D721Med (cell line): ENCODE measurements around the gene ABCB8.

Source experiments
- DNase-seq: peaks from one replicate; pipeline ENCODE4 v3.0.0; 2011; ENCODE audit warnings: low spot score; ENCODE audit not compliant: insufficient read length
- FAIRE-seq: peaks from 2 replicates; lab custom pipeline; 2011; peaks lifted over from hg19 to GRCh38; lab: Jason Lieb, UNC
- CTCF ChIP-seq: IDR thresholded peaks from 2 replicates; pipeline ENCODE4 v1.5.1; 2012; ENCODE audit warnings: mild to moderate bottlenecking, control low read depth; ENCODE audit not compliant: insufficient read depth; ENCODE audit errors: missing control alignments

Gene ABCB8

DNA sequence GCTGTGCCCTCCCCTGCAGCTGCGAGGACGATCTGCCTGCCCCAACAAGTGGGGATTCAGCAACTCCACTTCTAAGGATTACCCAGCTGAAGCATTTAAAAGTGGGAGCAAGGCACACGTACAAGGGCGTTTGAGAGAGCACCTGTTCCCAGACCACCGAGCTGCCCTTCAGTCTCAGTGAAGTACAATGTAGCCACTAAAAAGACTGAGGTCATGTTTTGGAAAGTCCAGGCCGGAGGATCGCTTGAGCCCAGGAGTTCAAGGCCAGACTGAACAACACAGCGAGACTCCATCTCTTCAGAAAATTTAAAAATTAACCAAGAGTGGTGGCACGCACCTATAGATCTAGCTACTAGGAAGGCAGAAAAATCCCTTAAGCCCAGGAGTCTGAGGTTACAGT is 22.7 kb upstream of the ABCB8 start:
- DNase-seq: no peak
- no peak for FAIRE-seq
- TF ChIP-seq CTCF: no peak

DNA sequence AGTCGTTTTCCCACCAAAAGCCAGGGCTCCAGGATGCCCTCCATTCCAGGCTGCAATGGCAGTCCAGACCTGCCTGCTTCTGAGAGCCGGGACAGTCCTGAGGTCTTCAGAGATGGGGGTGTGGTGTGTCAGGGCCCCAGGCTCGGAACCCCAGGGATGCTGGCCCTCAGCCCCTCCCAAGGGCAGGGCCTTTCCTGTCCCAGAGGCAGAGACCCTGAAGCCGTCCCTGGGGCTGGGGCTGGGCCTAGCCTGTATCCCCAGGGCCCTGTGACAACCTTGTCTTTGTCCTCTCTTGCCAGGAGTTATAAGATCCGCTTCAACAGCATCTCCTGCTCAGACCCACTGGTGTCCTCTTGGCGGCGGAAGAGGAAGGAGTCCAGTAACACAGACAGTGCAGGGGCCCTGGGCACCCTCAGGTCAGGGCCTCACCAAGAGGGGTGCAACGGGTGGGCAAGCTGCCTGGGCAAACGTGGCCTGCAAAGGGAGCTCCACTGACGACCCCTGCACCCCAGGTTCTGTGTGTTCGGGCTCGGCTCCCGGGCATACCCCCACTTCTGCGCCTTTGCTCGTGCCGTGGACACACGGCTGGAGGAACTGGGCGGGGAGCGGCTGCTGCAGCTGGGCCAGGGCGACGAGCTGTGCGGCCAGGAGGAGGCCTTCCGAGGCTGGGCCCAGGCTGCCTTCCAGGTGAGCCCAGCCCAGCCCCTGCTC is 21.5 kb upstream of the ABCB8 start:
- no peak for FAIRE-seq
- no peak for TF ChIP-seq CTCF
- no peak for DNase-seq

- no peak for TF ChIP-seq CTCF
- no peak for FAIRE-seq
- no peak for DNase-seq
These were observed 20.8 kb upstream of the ABCB8 start for GRCh38 chr7:151007469-151007898.

DNA sequence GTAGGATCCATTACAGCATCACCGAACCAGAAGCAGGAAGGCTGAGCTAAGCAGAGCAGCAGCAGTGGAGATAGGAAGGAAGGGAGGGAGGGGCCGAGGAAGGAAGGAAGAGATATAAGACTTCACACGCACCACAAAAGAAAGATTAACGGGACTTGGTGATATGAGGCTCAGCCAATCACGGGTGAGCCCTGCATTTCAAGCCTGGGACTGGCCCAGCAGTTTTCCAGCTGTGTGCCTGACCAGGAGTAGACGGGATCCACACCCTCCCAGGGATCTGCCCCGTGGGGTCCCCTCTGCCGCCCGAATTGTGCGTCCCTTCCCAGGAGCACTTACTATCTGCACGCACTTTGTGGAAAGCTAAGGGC is 20.1 kb upstream of the ABCB8 start:
- FAIRE-seq: no peak
- TF ChIP-seq CTCF: no peak

DNA sequence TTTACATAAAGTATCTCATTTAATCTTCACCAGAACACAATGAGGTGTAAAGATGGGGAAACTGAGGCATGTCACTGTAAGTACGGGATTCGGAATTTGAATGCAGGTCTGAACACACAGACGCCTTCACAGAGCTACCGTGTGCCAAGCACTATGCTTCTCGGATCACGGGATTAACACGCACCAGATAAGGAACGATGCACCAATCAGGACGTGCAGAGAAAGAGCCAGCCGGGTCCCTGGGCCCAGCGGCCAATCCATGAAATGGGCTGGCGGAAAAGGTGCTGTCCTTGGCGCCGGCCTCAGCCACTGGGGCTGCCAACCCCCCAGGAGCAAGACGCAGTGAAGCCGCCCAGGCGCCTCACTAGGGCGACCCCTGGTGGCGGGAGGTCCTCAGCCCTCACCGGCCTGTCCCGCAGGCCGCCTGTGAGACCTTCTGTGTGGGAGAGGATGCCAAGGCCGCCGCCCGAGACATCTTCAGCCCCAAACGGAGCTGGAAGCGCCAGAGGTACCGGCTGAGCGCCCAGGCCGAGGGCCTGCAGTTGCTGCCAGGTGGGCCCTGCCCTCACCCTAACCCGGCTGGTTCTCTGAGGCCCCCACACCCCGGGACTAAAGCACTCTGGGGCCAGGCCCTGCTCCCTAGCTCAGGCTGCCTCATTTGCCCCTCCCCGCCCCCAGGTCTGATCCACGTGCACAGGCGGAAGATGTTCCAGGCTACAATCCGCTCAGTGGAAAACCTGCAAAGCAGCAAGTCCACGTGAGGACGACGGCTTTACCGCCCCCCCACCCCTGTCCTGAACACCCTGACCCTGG is 19.5 kb upstream of the ABCB8 start:
- TF ChIP-seq CTCF: peak; percentile 78
- no peak for DNase-seq
- no peak for FAIRE-seq

More for the DNA sequence above, 20.1 kb upstream of the ABCB8 start:
- DNase-seq: no peak

- FAIRE-seq (no peak), DNase-seq (no peak)
- no peak for TF ChIP-seq CTCF
These were observed 18.8 kb upstream of the ABCB8 start for GRCh38 chr7:151009327-151010036.
